K562 (cell line): ENCODE measurements around the gene NDOR1. TPM values are rescaled to one million over a fixed set of nuclear protein-coding genes. Genes with fewer than 3 reads are reported as not detected.

Experiments used
- ARID1B ChIP-seq: fragments of 450-650 bp; IDR thresholded peaks from 2 replicates; pipeline ENCODE4 v1.6.1; 2016; ENCODE audit warnings: antibody characterized with exemption, mild to moderate bottlenecking, inconsistent platforms
- CTBP1 ChIP-seq: fragments of 450-650 bp; IDR thresholded peaks from 2 replicates; pipeline ENCODE4 v1.6.1; 2016; ENCODE audit warnings: borderline replicate concordance
- DEAF1 ChIP-seq: fragments of 450-650 bp; formaldehyde crosslinking; IDR thresholded peaks from 2 replicates; pipeline ENCODE4 v1.4.0; 2020; ENCODE audit warnings: mild to moderate bottlenecking, moderate library complexity
- EP300 ChIP-seq: IDR thresholded peaks from 2 replicates; pipeline ENCODE4 v1.6.1; 2012; ENCODE audit warnings: low read length, improper control_type of control experiment
- GABPB1 ChIP-seq: sonication (generic); formaldehyde crosslinking; IDR thresholded peaks from 2 replicates; pipeline ENCODE4 v1.8.0; 2022; ENCODE audit warnings: mild to moderate bottlenecking, missing genetic modification reagents
- HNRNPLL ChIP-seq: fragments of 200-400 bp; formaldehyde crosslinking; IDR thresholded peaks from 2 replicates; pipeline ENCODE4 v1.6.1; 2017; ENCODE audit warnings: low read length, low read depth, mild to moderate bottlenecking; ENCODE audit not compliant: poor library complexity, severe bottlenecking
- KDM5B ChIP-seq: fragments of 200-600 bp; sonication (generic); IDR thresholded peaks from 2 replicates; pipeline ENCODE4 v1.6.1; 2012; ENCODE audit warnings: low read depth, mild to moderate bottlenecking, moderate library complexity, low read length, control low read depth, inconsistent platforms; ENCODE audit not compliant: insufficient replicate concordance
- NR2C2 ChIP-seq, 2 experiments: fragments of 200-800 bp in 1 of 2; sonication (Bioruptor generic) in 1 of 2; sonication (generic) in 1 of 2; formaldehyde crosslinking in 1 of 2; IDR thresholded peaks; 2 replicates each; pipeline versions ENCODE4 v1.6.1 to v1.8.0; 2016 to 2022; ENCODE audit warnings: mild to moderate bottlenecking in 1 of 2, missing compliant biosample characterization in 1 of 2, missing genetic modification characterization in 1 of 2, missing genetic modification reagents in 1 of 2
- PHF21A ChIP-seq: fragments of 450-650 bp; IDR thresholded peaks from 2 replicates; pipeline ENCODE4 v1.6.1; 2017; ENCODE audit warnings: low read depth, borderline replicate concordance
- POLR2G ChIP-seq: fragments of 200-400 bp; formaldehyde crosslinking; IDR thresholded peaks from 2 replicates; pipeline ENCODE4 v1.6.1; 2017; ENCODE audit warnings: low read depth, mild to moderate bottlenecking, antibody characterized with exemption, low read length, moderate library complexity
- POLR3G ChIP-seq: IDR thresholded peaks from 2 replicates; pipeline ENCODE4 v1.6.1; 2011; ENCODE audit not compliant: insufficient read length, insufficient replicate concordance; ENCODE audit errors: extremely low read depth
- RBM22 ChIP-seq: fragments of 200-400 bp; formaldehyde crosslinking; IDR thresholded peaks from 2 replicates; pipeline ENCODE4 v1.6.1; 2018; ENCODE audit warnings: low read length, low read depth; ENCODE audit not compliant: poor library complexity, severe bottlenecking
- SLC30A9 ChIP-seq: fragments of 250-450 bp; sonication (Bioruptor Pico); IDR thresholded peaks from 2 replicates; pipeline ENCODE4 v1.8.0; 2022; ENCODE audit warnings: mild to moderate bottlenecking, moderate library complexity
- STAG1 ChIP-seq: sonication (generic); formaldehyde crosslinking; IDR thresholded peaks from 2 replicates; pipeline ENCODE4 v1.5.0; 2020; ENCODE audit warnings: missing genetic modification reagents, borderline replicate concordance
- TCF3 ChIP-seq: sonication (generic); formaldehyde crosslinking; IDR thresholded peaks from 2 replicates; pipeline ENCODE4 v1.4.0; 2020; ENCODE audit warnings: mild to moderate bottlenecking, missing genetic modification reagents
- TEAD2 ChIP-seq: fragments of 450-650 bp; IDR thresholded peaks from 2 replicates; pipeline ENCODE4 v1.6.1; 2016; ENCODE audit warnings: missing genetic modification characterization, control low read depth, missing compliant biosample characterization
- THRB ChIP-seq: fragments of 450-650 bp; formaldehyde crosslinking; conservative IDR thresholded peaks from 2 replicates; pipeline ENCODE4 v1.4.0; 2022; ENCODE audit warnings: mild to moderate bottlenecking, missing genetic modification characterization
- ZBTB34 ChIP-seq: fragments of 250-450 bp; sonication (Bioruptor Pico); IDR thresholded peaks from 2 replicates; pipeline ENCODE4 v1.8.0; 2021; ENCODE audit warnings: mild to moderate bottlenecking, moderate library complexity
- ZNF121 ChIP-seq: sonication (generic); formaldehyde crosslinking; conservative IDR thresholded peaks from 2 replicates; pipeline ENCODE4 v1.8.0; 2022; ENCODE audit warnings: missing genetic modification reagents
- ZNF165 ChIP-seq: fragments of 250-450 bp; sonication (Bioruptor Pico); IDR thresholded peaks from 2 replicates; pipeline ENCODE4 v1.4.0; 2020; ENCODE audit warnings: borderline replicate concordance
- ZNF217 ChIP-seq: sonication (generic); formaldehyde crosslinking; IDR thresholded peaks from 2 replicates; pipeline ENCODE4 v1.8.0; 2022; ENCODE audit warnings: mild to moderate bottlenecking, missing genetic modification reagents
- ZNF75A ChIP-seq: fragments of 450-650 bp; formaldehyde crosslinking; IDR thresholded peaks from 2 replicates; pipeline ENCODE4 v1.4.0; 2020; ENCODE audit warnings: mild to moderate bottlenecking
- ZNF778 ChIP-seq: fragments of 450-650 bp; formaldehyde crosslinking; IDR thresholded peaks from 2 replicates; pipeline ENCODE4 v1.4.0; 2020; ENCODE audit warnings: mild to moderate bottlenecking, moderate library complexity
- polyA plus RNA-seq, 8 experiments: library from polyadenylated mRNA; depleted of rRNA in 4 of 8; stranded (reverse) in 5 of 8; unstranded in 3 of 8; fragments of >200 nt; fragmentation: Nextera tagmentation in 2 of 8; fragmentation: Illumina TruSeq in 1 of 8; extraction: Ambion mirVana in 2 of 8; extraction: Trizol in 1 of 8; gene quantifications; 2 replicates each; pipeline versions ENCODE4 v1.2.1 to v1.2.3, GENCODE V29; 2011 to 2014; ENCODE audit warnings: inconsistent platforms in 1 of 8, missing spikeins in 1 of 8
- total RNA-seq, 7 experiments: library from RNA; depleted of rRNA in 6 of 7; stranded (reverse); fragments of >200 nt in 6 of 7; fragmentation: Illumina TruSeq in 2 of 7; extraction: Trizol in 2 of 7; gene quantifications; 2 replicates each; pipeline versions ENCODE4 v1.2.1 to v1.2.3, GENCODE V29; 2011 to 2021; ENCODE audit warnings: low replicate concordance in 1 of 7

NDOR1 gene
- total and polyA plus RNA-seq, 9 of the 15 experiments (the other 6 are each of a cell fraction or from before 2014, with no cell fraction given), result 0.06 to 36.9 (median 6.9) TPM

- TF ChIP-seq PHF21A (no peak), KDM5B (no peak), DEAF1 (CRISPR knock-in tag) (no peak), RBM22 (no peak), ZNF121 (CRISPR knock-in tag) (no peak), GABPB1 (CRISPR knock-in tag) (peak; percentile 92), TCF3 (CRISPR knock-in tag) (no peak), ZNF165 (CRISPR knock-in tag) (no peak), ZBTB34 (CRISPR knock-in tag) (no peak), POLR2G (peak; percentile 86), TEAD2 (tag) (no peak), ARID1B (no peak), ZNF778 (no peak), THRB (CRISPR knock-in tag) (no peak), ZNF75A (CRISPR knock-in tag) (no peak), POLR3G (no peak), HNRNPLL (no peak), SLC30A9 (CRISPR knock-in tag) (no peak), CTBP1 (peak; percentile 44), NR2C2 (CRISPR knock-in tag; IDR thresholded peaks at IDR 0.05) (no peak), NR2C2 (tag; IDR thresholded peaks at IDR 0.05) (peak; percentile 42; the same call in 1 of the 2 replicates), ZNF217 (CRISPR knock-in tag) (no peak), EP300 (no peak; the same call in 1 of the 2 replicates), STAG1 (CRISPR knock-in tag) (no peak)
Observed at GRCh38 chr9:137223078-137223970, 17.8 kb downstream of the NDOR1 start (continued).
